WTC11 (cell line): Measurements from ENCODE around the gene CENPN. TPM values are rescaled to one million over a fixed set of nuclear protein-coding genes. Genes with fewer than 3 reads are reported as not detected.

Experiments used
- ATAC-seq: fragments of 200-7000 bp; cut with Tn5 transposase; 2 replicates; pipeline ENCODE4 v1.10.0; 2021; ENCODE audit warnings: mild to moderate bottlenecking, moderate library complexity
- CTCF ChIA-PET: fragments of 300-600 bp; sonication (Branson Sonifier 250); formaldehyde crosslinking; loops from one replicate; lab custom pipeline; 2021; ENCODE audit warnings: antibody characterized with exemption; lab: Charles Lee
- POLR2A ChIA-PET: fragments of 350-600 bp; sonication (Branson Sonifier 250); formaldehyde crosslinking; loops from one replicate; lab custom pipeline; 2021; ENCODE audit warnings: antibody characterized with exemption; lab: Charles Lee
- DNase-seq: peaks from one replicate; pipeline ENCODE4 v3.0.0; 2021; ENCODE audit warnings: low spot score
- H3K27ac Mint-ChIP-seq: 2 replicates; pipeline ENCODE4 v1.8.0; 2021; ENCODE audit warnings: mixed read lengths
- H3K27me3 Mint-ChIP-seq: 2 replicates; pipeline ENCODE4 v1.8.0; 2021; ENCODE audit warnings: low read depth, mild to moderate bottlenecking, moderate library complexity, mixed read lengths
- H3K36me3 Mint-ChIP-seq: 2 replicates; pipeline ENCODE4 v1.8.0; 2021; ENCODE audit warnings: mixed read lengths
- H3K4me1 Mint-ChIP-seq: 2 replicates; pipeline ENCODE4 v1.8.0; 2022; ENCODE audit warnings: mixed read lengths
- H3K4me3 Mint-ChIP-seq: 2 replicates; pipeline ENCODE4 v1.8.0; 2021; ENCODE audit warnings: mild to moderate bottlenecking, moderate library complexity, mixed read lengths
- H3K9me3 Mint-ChIP-seq: 2 replicates; pipeline ENCODE4 v1.8.0; 2021; ENCODE audit warnings: mixed read lengths
- AFF4 ChIP-seq: sonication (generic); formaldehyde crosslinking; IDR thresholded peaks from 2 replicates; pipeline ENCODE4 v1.8.1; 2023; ENCODE audit warnings: mild to moderate bottlenecking, missing genetic modification reagents, borderline replicate concordance
- CREB1 ChIP-seq: sonication (generic); formaldehyde crosslinking; IDR thresholded peaks from 2 replicates; pipeline ENCODE4 v1.8.0; 2023; ENCODE audit warnings: mild to moderate bottlenecking, missing genetic modification reagents
- E2F4 ChIP-seq: sonication (generic); formaldehyde crosslinking; IDR thresholded peaks from 2 replicates; pipeline ENCODE4 v1.8.1; 2022; ENCODE audit warnings: low read depth, mild to moderate bottlenecking, moderate library complexity, missing genetic modification reagents, borderline replicate concordance
- E2F5 ChIP-seq: sonication (generic); formaldehyde crosslinking; IDR thresholded peaks from 2 replicates; pipeline ENCODE4 v1.8.1; 2022; ENCODE audit warnings: mild to moderate bottlenecking, moderate library complexity, missing genetic modification reagents
- ELF4 ChIP-seq: sonication (generic); formaldehyde crosslinking; IDR thresholded peaks from 2 replicates; pipeline ENCODE4 v1.8.1; 2022; ENCODE audit warnings: low read depth, mild to moderate bottlenecking, moderate library complexity, missing genetic modification reagents
- ESRRA ChIP-seq: sonication (generic); formaldehyde crosslinking; IDR thresholded peaks from 2 replicates; pipeline ENCODE4 v1.8.1; 2022; ENCODE audit warnings: mild to moderate bottlenecking, missing genetic modification reagents, borderline replicate concordance
- ETV6 ChIP-seq: sonication (generic); formaldehyde crosslinking; IDR thresholded peaks from 2 replicates; pipeline ENCODE4 v1.8.1; 2022; ENCODE audit warnings: mild to moderate bottlenecking, missing genetic modification reagents
- GABPB1 ChIP-seq: sonication (generic); formaldehyde crosslinking; IDR thresholded peaks from 2 replicates; pipeline ENCODE4 v1.8.1; 2023; ENCODE audit warnings: mild to moderate bottlenecking, missing genetic modification reagents
- HMGA2 ChIP-seq: fragments of 250-450 bp; sonication (Bioruptor Pico); IDR thresholded peaks from 2 replicates; pipeline ENCODE4 v1.4.0; 2021; ENCODE audit warnings: mild to moderate bottlenecking, moderate library complexity
- HMGXB4 ChIP-seq: sonication (generic); formaldehyde crosslinking; IDR thresholded peaks from 2 replicates; pipeline ENCODE4 v1.8.1; 2023; ENCODE audit warnings: mild to moderate bottlenecking, moderate library complexity, missing genetic modification reagents
- JAZF1 ChIP-seq: fragments of 250-450 bp; sonication (Bioruptor Pico); IDR thresholded peaks from 2 replicates; pipeline ENCODE4 v1.9.0; 2021; ENCODE audit warnings: moderate library complexity, mild to moderate bottlenecking, inconsistent platforms
- MLX ChIP-seq: sonication (generic); formaldehyde crosslinking; IDR thresholded peaks from 2 replicates; pipeline ENCODE4 v1.8.1; 2023; ENCODE audit warnings: mild to moderate bottlenecking, missing genetic modification reagents, moderate library complexity
- MYBL2 ChIP-seq: sonication (generic); formaldehyde crosslinking; IDR thresholded peaks from 2 replicates; pipeline ENCODE4 v1.8.1; 2023; ENCODE audit warnings: mild to moderate bottlenecking, moderate library complexity, missing genetic modification reagents
- PRDM15 ChIP-seq: sonication (generic); formaldehyde crosslinking; IDR thresholded peaks from 2 replicates; pipeline ENCODE4 v1.8.0; 2022; ENCODE audit warnings: missing genetic modification reagents
- RELA ChIP-seq: sonication (generic); formaldehyde crosslinking; IDR thresholded peaks from 2 replicates; pipeline ENCODE4 v1.8.1; 2022; ENCODE audit warnings: missing genetic modification reagents, mild to moderate bottlenecking, borderline replicate concordance
- SMAD3 ChIP-seq: sonication (generic); formaldehyde crosslinking; IDR thresholded peaks from 2 replicates; pipeline ENCODE4 v1.8.0; 2022; ENCODE audit warnings: missing genetic modification reagents, mild to moderate bottlenecking, borderline replicate concordance
- SOX15 ChIP-seq: fragments of 250-450 bp; sonication (Bioruptor Pico); IDR thresholded peaks from 2 replicates; pipeline ENCODE4 v1.9.0; 2021; ENCODE audit warnings: mild to moderate bottlenecking
- USF1 ChIP-seq: sonication (generic); formaldehyde crosslinking; IDR thresholded peaks from 2 replicates; pipeline ENCODE4 v1.8.0; 2022; ENCODE audit warnings: mild to moderate bottlenecking, missing genetic modification reagents
- ZMAT4 ChIP-seq: fragments of 250-450 bp; sonication (Bioruptor Pico); IDR thresholded peaks from 2 replicates; pipeline ENCODE4 v1.9.0; 2021; ENCODE audit warnings: mild to moderate bottlenecking
- ZNF138 ChIP-seq: sonication (generic); formaldehyde crosslinking; conservative IDR thresholded peaks from 2 replicates; pipeline ENCODE4 v1.8.1; 2022; ENCODE audit warnings: mild to moderate bottlenecking, moderate library complexity, missing genetic modification reagents
- total RNA-seq: library from RNA; stranded (reverse); gene quantifications from 3 replicates; pipeline ENCODE4 v1.2.3, GENCODE V29; 2021

Gene CENPN
- total RNA-seq, 1 experiment from 2014 or later, result 47.4 TPM

GRCh38 chr16:81005610-81006161, 1.3 kb upstream of the CENPN start:
- ChIA-PET POLR2A (no interaction called here), CTCF (interaction anchor here (0.7 to 1.6 kb wide), 5 partner anchors 26 to 82 kb away, joined by 3 to 8 read pairs (median 4); partner anchors contain the start of gene ATMIN)
- Mint-ChIP-seq H3K27ac (peak overlapping the region; percentile 92), H3K27me3 (no peaks in the 10 kb centered on the region), H3K9me3 (0 out of 2 replicates have a peak, but pooled peaks cover 2% of the 10 kb centered on the region), H3K4me3 (peak overlapping the region; percentile 99), H3K36me3 (no peaks in the 10 kb centered on the region), H3K4me1 (peaks cover 22% of the 10 kb centered on the region)
- no peak for ATAC-seq
- TF ChIP-seq ZNF138, result no peak
- no peak for TF ChIP-seq E2F5 (CRISPR knock-in tag)
- no peak for TF ChIP-seq JAZF1
- TF ChIP-seq AFF4 (CRISPR knock-in tag), result no peak
- no peak for TF ChIP-seq GABPB1
- TF ChIP-seq USF1 (CRISPR knock-in tag), result no peak
- no peak for TF ChIP-seq E2F4 (CRISPR knock-in tag)
- TF ChIP-seq ETV6 (CRISPR knock-in tag), result no peak
- TF ChIP-seq SOX15 (CRISPR knock-in tag), result no peak
- no peak for TF ChIP-seq ZMAT4 (CRISPR knock-in tag)
- no peak for DNase-seq

- peaks cover 22% of the 10 kb centered on the region for H3K4me1 Mint-ChIP-seq
- ATAC-seq (peak; percentile 5), DNase-seq (peak; percentile 40)
- peak overlapping the region; percentile 99 for H3K4me3 Mint-ChIP-seq
- H3K36me3 Mint-ChIP-seq, result peaks cover 4% of the 10 kb centered on the region
- H3K9me3 Mint-ChIP-seq, result no peaks in the 10 kb centered on the region
- no peaks in the 10 kb centered on the region for H3K27me3 Mint-ChIP-seq
- CTCF ChIA-PET, result interaction anchor here (1.1 to 2.6 kb wide), 2 partner anchors 27 to 29 kb away, joined by 4 to 23 read pairs; partner anchors contain the start of gene ATMIN
- H3K27ac Mint-ChIP-seq, result peak overlapping the region; percentile 92
- POLR2A ChIA-PET, result interaction anchor here (0.9 to 1.4 kb wide), 6 partner anchors 17 to 207 kb away, joined by 3 to 4 read pairs (median 3); partner anchors contain the start of gene ATMIN
- TF ChIP-seq MLX (CRISPR knock-in tag) (0 out of 2 replicates have a peak, but pooled peaks have one; percentile 21), CREB1 (CRISPR knock-in tag) (no peak), HMGA2 (no peak), MYBL2 (CRISPR knock-in tag) (0 out of 2 replicates have a peak, but pooled peaks have one; percentile 19), PRDM15 (CRISPR knock-in tag) (peak; percentile 66), RELA (CRISPR knock-in tag) (0 out of 2 replicates have a peak, but pooled peaks have one; percentile 32), ELF4 (peak; percentile 59; the same call in 1 of the 2 replicates), ESRRA (peak; percentile 37; the same call in 1 of the 2 replicates), SMAD3 (CRISPR knock-in tag) (0 out of 2 replicates have a peak, but pooled peaks have one; percentile 48), HMGXB4 (CRISPR knock-in tag) (0 out of 2 replicates have a peak, but pooled peaks have one; percentile 43)
These were observed 702 bp upstream of the CENPN start for GRCh38 chr16:81006211-81006812.
